ENCODE results near the gene FAM114A1. TPM values are rescaled to one million over a fixed set of nuclear protein-coding genes. Genes with fewer than 3 reads are reported as not detected.

Gene FAM114A1
- total RNA-seq, 2 donors from 2014 or later: 19.3 to 39.3 TPM

- Histone ChIP-seq H3K36me3 (ENCODE audit: control insufficient read depth, insufficient read depth, low read length) (no peaks in the 10 kb centered on the region), H3K9me3 (ENCODE audit: control insufficient read depth, low read length) (peaks cover 6% of the 10 kb centered on the region), H3K9ac (ENCODE audit: extremely low read depth, low read length, poor library complexity, severe bottlenecking) (no peak overlapping the region), H3K27me3 (ENCODE audit: control insufficient read depth, insufficient read depth, low read length, poor library complexity, severe bottlenecking) (no peaks in the 10 kb centered on the region), H3K4me3 (ENCODE audit: low read length) (no peak overlapping the region), H3K27ac (ENCODE audit: low read depth, low read length) (no peak overlapping the region), H3K4me1 (ENCODE audit: control insufficient read depth, insufficient read depth, low read length) (no peaks in the 10 kb centered on the region)
- TF ChIP-seq CTCF (conservative IDR thresholded peaks at IDR 0.05): no peak
- DNase-seq: no peak
- no peak overlapping the region for H3K4me3 Mint-ChIP-seq
- H3K4me1 Mint-ChIP-seq: no peaks in the 10 kb centered on the region
- WGBS, 2 experiments (ENCODE audit: insufficient coverage in 1 of 2, insufficient read length in 1 of 2): 91 to 97% methylated on average over 10 to 27 of the region's 27 CpGs
- H3K27ac Mint-ChIP-seq: no peak overlapping the region
- H3K36me3 Mint-ChIP-seq (ENCODE audit: low read depth): no peaks in the 10 kb centered on the region
- peaks cover 6% of the 10 kb centered on the region for H3K27me3 Mint-ChIP-seq (ENCODE audit: insufficient read depth)
- peaks cover 13% of the 10 kb centered on the region for H3K9me3 Mint-ChIP-seq
Measured at GRCh38 chr4:38823766-38824165, 43.8 kb upstream of the FAM114A1 start.

DNA sequence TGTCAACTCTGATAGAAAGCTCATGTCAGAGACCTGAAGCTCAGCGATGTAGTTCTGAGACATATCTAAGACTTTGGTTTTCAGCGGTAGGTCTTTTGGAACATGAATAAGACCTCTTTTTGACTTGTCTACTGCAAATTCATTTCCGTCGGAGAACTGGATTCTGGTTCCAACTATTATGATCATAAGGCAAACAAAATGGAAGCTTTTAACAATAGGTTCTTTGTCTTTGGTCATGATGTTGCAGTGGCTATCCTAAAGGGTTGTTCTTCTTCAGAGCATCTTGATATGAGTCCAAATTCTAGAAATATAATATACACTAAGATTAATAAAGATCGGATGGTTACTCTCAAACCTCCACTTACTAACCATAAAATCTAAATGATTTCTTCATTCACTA, 38.4 kb upstream of the FAM114A1 start:
- WGBS, 2 experiments (ENCODE audit: insufficient coverage in 1 of 2, insufficient read length in 1 of 2): 94 to 100% methylated on average over 2 to 5 of the region's 5 CpGs
- Mint-ChIP-seq H3K36me3 (ENCODE audit: low read depth) (no peaks in the 10 kb centered on the region), H3K4me1 (no peaks in the 10 kb centered on the region), H3K4me3 (no peak overlapping the region), H3K27me3 (ENCODE audit: insufficient read depth) (peaks cover 2% of the 10 kb centered on the region), H3K9me3 (peaks cover 3% of the 10 kb centered on the region), H3K27ac (no peak overlapping the region)
- DNase-seq: no peak
- H3K9ac ChIP-seq (ENCODE audit: extremely low read depth, low read length, poor library complexity, severe bottlenecking): no peak overlapping the region
- H3K27ac ChIP-seq (ENCODE audit: low read depth, low read length): no peak overlapping the region
- no peak for TF ChIP-seq CTCF (conservative IDR thresholded peaks at IDR 0.05)
- no peak overlapping the region for H3K4me3 ChIP-seq (ENCODE audit: low read length)
- no peaks in the 10 kb centered on the region for H3K9me3 ChIP-seq (ENCODE audit: control insufficient read depth, low read length)
- no peaks in the 10 kb centered on the region for H3K27me3 ChIP-seq (ENCODE audit: control insufficient read depth, insufficient read depth, low read length, poor library complexity, severe bottlenecking)
- H3K4me1 ChIP-seq (ENCODE audit: control insufficient read depth, insufficient read depth, low read length): no peaks in the 10 kb centered on the region
- no peaks in the 10 kb centered on the region for H3K36me3 ChIP-seq (ENCODE audit: control insufficient read depth, insufficient read depth, low read length)

GRCh38 chr4:38831653-38832052, 36.0 kb upstream of the FAM114A1 start:
- Histone ChIP-seq H3K4me1 (ENCODE audit: control insufficient read depth, insufficient read depth, low read length) (no peaks in the 10 kb centered on the region), H3K9ac (ENCODE audit: extremely low read depth, low read length, poor library complexity, severe bottlenecking) (no peak overlapping the region), H3K27me3 (ENCODE audit: control insufficient read depth, insufficient read depth, low read length, poor library complexity, severe bottlenecking) (no peaks in the 10 kb centered on the region), H3K4me3 (ENCODE audit: low read length) (no peak overlapping the region), H3K36me3 (ENCODE audit: control insufficient read depth, insufficient read depth, low read length) (no peaks in the 10 kb centered on the region), H3K9me3 (ENCODE audit: control insufficient read depth, low read length) (no peaks in the 10 kb centered on the region), H3K27ac (ENCODE audit: low read depth, low read length) (no peak overlapping the region)
- H3K9me3 Mint-ChIP-seq: peaks cover 4% of the 10 kb centered on the region
- no peak for TF ChIP-seq CTCF (conservative IDR thresholded peaks at IDR 0.05)
- H3K36me3 Mint-ChIP-seq (ENCODE audit: low read depth): no peaks in the 10 kb centered on the region
- no peak overlapping the region for H3K4me3 Mint-ChIP-seq
- no peak overlapping the region for H3K27ac Mint-ChIP-seq
- H3K27me3 Mint-ChIP-seq (ENCODE audit: insufficient read depth): no peaks in the 10 kb centered on the region
- DNase-seq: no peak
- H3K4me1 Mint-ChIP-seq: no peaks in the 10 kb centered on the region

Data from endodermal cell (in vitro differentiated cells).